ENCODE data around the gene DNM1.

DNM1 gene

DNA sequence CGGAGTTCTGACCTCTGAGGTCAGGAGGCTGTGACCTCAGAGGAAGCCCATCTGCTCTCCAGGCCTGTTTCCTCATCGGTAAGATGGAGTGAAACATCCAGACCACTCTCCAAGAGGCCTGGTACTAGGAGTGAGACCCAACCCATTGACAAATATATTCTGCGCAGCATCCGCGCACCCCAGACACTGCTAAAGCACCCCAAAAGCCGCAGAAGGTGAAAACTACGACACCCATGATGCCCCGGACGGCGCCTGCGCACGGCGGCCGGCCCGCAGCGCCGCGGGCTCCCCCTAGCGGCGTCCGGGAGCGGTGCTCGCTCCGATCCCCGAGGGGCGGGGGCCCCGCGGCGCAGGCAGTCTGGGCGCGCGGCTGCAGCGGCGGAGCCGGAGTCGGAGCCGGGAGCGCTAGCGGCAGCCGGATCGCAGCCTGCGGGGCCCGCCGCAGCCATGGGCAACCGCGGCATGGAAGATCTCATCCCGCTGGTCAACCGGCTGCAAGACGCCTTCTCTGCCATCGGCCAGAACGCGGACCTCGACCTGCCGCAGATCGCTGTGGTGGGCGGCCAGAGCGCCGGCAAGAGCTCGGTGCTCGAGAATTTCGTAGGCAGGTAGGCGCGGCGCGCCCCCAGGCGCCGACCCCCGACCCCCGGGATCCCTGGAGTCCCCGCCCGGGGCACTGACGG lies at the start of gene DNM1:
Gene DNM1, plus strand, starts transcription at position 356 of the 683 bp plus-strand sequence. Its CDS starts 92 bp downstream, at position 448.
- peak; percentile 67 to 75 for DNase-seq (ENCODE audit: low spot score in 2 of 2)
- 0 out of 2 replicates have a peak, but pooled peaks cover 2% of the 10 kb centered on the region for H3K36me3 ChIP-seq (replicated peaks)
- in situ Hi-C loops (cut with MboI; ENCODE audit: low sequenced_read_pairs) = no loop called here

GRCh38 chr9:128153947-128154695 lies 49.1 kb upstream of the DNM1 start:
- Histone ChIP-seq H3K9me3 (no peaks in the 10 kb centered on the region), H3K36me3 (replicated peaks) (no peaks in the 10 kb centered on the region), H3K4me3 (no peak overlapping the region), H3K4me1 (no peaks in the 10 kb centered on the region), H3K27me3 (ENCODE audit: low read depth) (no peaks in the 10 kb centered on the region)
- DNase-seq (ENCODE audit: low spot score in 2 of 2) = no peak
- in situ Hi-C loops (cut with MboI; ENCODE audit: low sequenced_read_pairs) = no loop called here

More for the DNA sequence above, at the start of gene DNM1:
- H3K27me3 ChIP-seq (ENCODE audit: low read depth) = no peaks in the 10 kb centered on the region
- H3K4me3 ChIP-seq = peak within 1 kb of the TSS; percentile 68
- H3K9me3 ChIP-seq = no peaks in the 10 kb centered on the region
- peaks cover 5% of the 10 kb centered on the region; the same call in 1 of the 2 replicates for H3K4me1 ChIP-seq

GRCh38 chr9:128155736-128156500 lies 47.3 kb upstream of the DNM1 start:
- Histone ChIP-seq H3K4me3 (no peak overlapping the region), H3K9me3 (no peaks in the 10 kb centered on the region), H3K4me1 (peaks cover 7% of the 10 kb centered on the region; the same call in 1 of the 2 replicates), H3K36me3 (replicated peaks) (no peaks in the 10 kb centered on the region; the same call in 1 of the 2 replicates), H3K27me3 (ENCODE audit: low read depth) (no peaks in the 10 kb centered on the region)
- in situ Hi-C loops (cut with MboI; ENCODE audit: low sequenced_read_pairs) = no loop called here
- DNase-seq (ENCODE audit: low spot score in 2 of 2) = no peak

GRCh38 chr9:128159522-128159783 lies 43.7 kb upstream of the DNM1 start:
- in situ Hi-C loops (cut with MboI; ENCODE audit: low sequenced_read_pairs) = no loop called here
- Histone ChIP-seq H3K4me3 (peak overlapping the region; percentile 94), H3K9me3 (no peaks in the 10 kb centered on the region), H3K27me3 (ENCODE audit: low read depth) (no peaks in the 10 kb centered on the region), H3K4me1 (peaks cover 11% of the 10 kb centered on the region; the same call in 1 of the 2 replicates), H3K36me3 (replicated peaks) (peaks cover 16% of the 10 kb centered on the region)
- DNase-seq (ENCODE audit: low spot score in 2 of 2) = peak; percentile 15 to 61

- DNase-seq (ENCODE audit: low spot score in 2 of 2) = peak; percentile 88 to 98
- H3K27me3 ChIP-seq (ENCODE audit: low read depth) = no peaks in the 10 kb centered on the region
- peaks cover 11% of the 10 kb centered on the region; the same call in 1 of the 2 replicates for H3K4me1 ChIP-seq
- in situ Hi-C loops (cut with MboI; ENCODE audit: low sequenced_read_pairs) = no loop called here
- H3K36me3 ChIP-seq (replicated peaks) = peaks cover 21% of the 10 kb centered on the region
- H3K9me3 ChIP-seq = no peaks in the 10 kb centered on the region
- peak within 1 kb of the TSS; percentile 94 for H3K4me3 ChIP-seq
Measured at GRCh38 chr9:128159784-128160602, 43.2 kb upstream of the DNM1 start, which contains the start of gene BBLN. TSS of gene BBLN (plus strand) at chr9:128160265. CDS start at chr9:128160408, 143 bp downstream.

DNA sequence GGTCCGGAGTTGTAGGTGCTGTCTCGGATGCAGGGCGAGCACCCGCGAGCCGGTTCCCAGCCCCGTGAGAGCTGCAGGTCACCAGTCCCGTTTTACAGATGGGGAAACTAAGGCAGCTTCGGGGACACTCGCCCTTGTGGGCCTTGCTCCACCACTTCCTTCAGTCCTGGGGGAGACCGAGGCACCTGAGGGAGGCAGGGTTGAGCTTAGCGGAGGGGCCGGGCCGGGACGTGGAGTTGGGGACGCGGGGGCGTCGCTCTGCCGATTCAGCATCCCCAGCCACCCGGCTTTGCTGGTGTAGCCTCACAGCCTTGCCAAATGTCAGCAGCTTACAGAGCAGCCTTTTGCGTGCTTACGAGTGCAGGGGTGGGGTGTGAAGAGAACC lies 42.6 kb upstream of the DNM1 start:
- peak in 1 of 2 experiments; percentile 49 for DNase-seq (ENCODE audit: low spot score in 2 of 2)
- in situ Hi-C loops (cut with MboI; ENCODE audit: low sequenced_read_pairs) = no loop called here
- H3K9me3 ChIP-seq = no peaks in the 10 kb centered on the region
- peaks cover 11% of the 10 kb centered on the region; the same call in 1 of the 2 replicates for H3K4me1 ChIP-seq
- H3K4me3 ChIP-seq = peak overlapping the region; percentile 94
- H3K36me3 ChIP-seq (replicated peaks) = peaks cover 21% of the 10 kb centered on the region
- no peaks in the 10 kb centered on the region for H3K27me3 ChIP-seq (ENCODE audit: low read depth)

DNA sequence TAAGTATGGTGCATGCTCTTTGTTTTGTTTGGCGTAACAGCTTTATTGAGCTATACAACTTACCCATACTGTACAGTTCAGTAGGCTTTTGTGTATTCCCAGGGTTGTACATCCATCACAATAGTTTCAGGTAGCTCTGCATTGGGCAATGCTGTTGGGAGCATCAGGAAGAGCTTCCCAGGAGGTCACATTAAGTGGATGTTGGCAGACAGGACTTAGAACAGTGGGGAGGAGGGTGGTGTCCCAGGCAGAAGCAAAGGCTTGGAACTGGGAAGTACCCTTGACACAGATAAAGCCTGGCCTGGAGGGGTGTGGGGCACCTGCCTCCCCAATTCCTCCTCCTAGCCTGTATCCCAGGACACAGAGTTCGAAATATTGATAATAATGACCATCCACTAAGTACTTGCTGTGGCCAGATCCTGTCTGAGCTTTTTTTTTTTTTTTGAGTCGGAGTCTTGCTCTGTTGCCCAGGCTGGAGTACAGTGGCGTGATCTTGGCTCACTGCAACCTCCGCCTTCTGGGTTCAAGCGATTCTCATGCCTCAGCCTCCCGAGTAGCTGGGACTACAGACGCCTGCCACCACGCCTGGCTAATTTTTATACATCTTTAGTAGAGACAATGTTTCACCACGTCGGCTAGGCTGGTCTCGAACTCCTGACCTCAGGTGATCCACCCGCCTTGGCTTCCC lies 41.8 kb upstream of the DNM1 start:
- no peak overlapping the region; the same call in 1 of the 2 replicates for H3K4me3 ChIP-seq
- in situ Hi-C loops (cut with MboI; ENCODE audit: low sequenced_read_pairs) = no loop called here
- peaks cover 11% of the 10 kb centered on the region; the same call in 1 of the 2 replicates for H3K4me1 ChIP-seq
- peak in 1 of 2 experiments; percentile 20 for DNase-seq (ENCODE audit: low spot score in 2 of 2)
- H3K9me3 ChIP-seq = no peaks in the 10 kb centered on the region
- peaks cover 25% of the 10 kb centered on the region for H3K36me3 ChIP-seq (replicated peaks)
- H3K27me3 ChIP-seq (ENCODE audit: low read depth) = no peaks in the 10 kb centered on the region

DNA sequence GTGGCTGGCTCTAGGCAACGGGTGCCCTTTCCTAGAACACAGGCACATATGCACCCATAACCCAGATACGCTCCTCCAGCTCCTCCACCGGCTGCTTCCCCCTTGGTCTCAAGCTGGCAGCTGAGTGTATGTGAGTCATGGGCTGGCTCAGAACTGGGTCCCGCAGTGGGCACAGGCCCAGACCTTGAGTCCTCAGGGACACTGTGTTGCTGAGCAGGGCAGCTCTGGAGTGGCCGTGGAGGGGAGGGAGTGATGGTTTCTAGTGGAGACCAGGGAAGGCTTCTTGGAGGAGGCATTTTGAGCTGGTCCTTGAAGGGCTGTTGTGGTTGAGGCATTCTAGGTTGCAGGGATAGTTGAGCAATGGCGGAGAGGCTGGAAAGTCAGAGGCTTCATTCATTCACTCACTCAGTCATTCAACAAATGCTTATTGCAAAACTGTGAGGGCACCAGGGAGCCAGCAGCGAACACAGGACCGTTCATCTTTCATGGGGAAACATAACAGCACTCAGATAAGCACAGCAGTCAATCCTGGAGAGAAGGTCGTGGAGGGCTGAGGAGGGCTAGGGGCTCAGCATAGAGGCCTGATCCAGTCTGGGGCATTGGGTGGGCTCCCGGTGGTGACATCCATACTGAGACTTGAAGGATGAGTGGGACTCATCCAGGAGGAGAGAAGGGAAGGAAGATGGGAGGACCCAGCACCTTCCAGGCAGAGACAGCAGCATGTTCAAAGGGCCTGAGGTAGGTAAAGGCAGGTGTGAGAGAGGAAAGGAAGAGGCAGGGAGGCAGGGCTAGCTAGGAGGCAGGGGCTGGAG lies 40.8 kb upstream of the DNM1 start:
- DNase-seq (ENCODE audit: low spot score in 2 of 2) = no peak
- peaks cover 36% of the 10 kb centered on the region for H3K36me3 ChIP-seq (replicated peaks)
- no peak overlapping the region for H3K4me3 ChIP-seq
- H3K4me1 ChIP-seq = peaks cover 11% of the 10 kb centered on the region; the same call in 1 of the 2 replicates
- in situ Hi-C loops (cut with MboI; ENCODE audit: low sequenced_read_pairs) = no loop called here
- no peaks in the 10 kb centered on the region for H3K27me3 ChIP-seq (ENCODE audit: low read depth)
- H3K9me3 ChIP-seq = no peaks in the 10 kb centered on the region

- peaks cover 42% of the 10 kb centered on the region for H3K36me3 ChIP-seq (replicated peaks)
- no peaks in the 10 kb centered on the region for H3K27me3 ChIP-seq (ENCODE audit: low read depth)
- peaks cover 11% of the 10 kb centered on the region; the same call in 1 of the 2 replicates for H3K4me1 ChIP-seq
- H3K4me3 ChIP-seq = no peak overlapping the region
- in situ Hi-C loops (cut with MboI; ENCODE audit: low sequenced_read_pairs) = no loop called here
- no peak for DNase-seq (ENCODE audit: low spot score in 2 of 2)
- no peaks in the 10 kb centered on the region for H3K9me3 ChIP-seq
Measured at GRCh38 chr9:128163027-128163515, 40.1 kb upstream of the DNM1 start.

- in situ Hi-C loops (cut with MboI; ENCODE audit: low sequenced_read_pairs) = no loop called here
- no peak for DNase-seq (ENCODE audit: low spot score in 2 of 2)
- Histone ChIP-seq H3K9me3 (no peaks in the 10 kb centered on the region), H3K27me3 (ENCODE audit: low read depth) (no peaks in the 10 kb centered on the region), H3K4me3 (no peak overlapping the region), H3K36me3 (replicated peaks) (peaks cover 47% of the 10 kb centered on the region), H3K4me1 (peaks cover 11% of the 10 kb centered on the region; the same call in 1 of the 2 replicates)
Measured at GRCh38 chr9:128163523-128164306, 39.5 kb upstream of the DNM1 start.

DNA sequence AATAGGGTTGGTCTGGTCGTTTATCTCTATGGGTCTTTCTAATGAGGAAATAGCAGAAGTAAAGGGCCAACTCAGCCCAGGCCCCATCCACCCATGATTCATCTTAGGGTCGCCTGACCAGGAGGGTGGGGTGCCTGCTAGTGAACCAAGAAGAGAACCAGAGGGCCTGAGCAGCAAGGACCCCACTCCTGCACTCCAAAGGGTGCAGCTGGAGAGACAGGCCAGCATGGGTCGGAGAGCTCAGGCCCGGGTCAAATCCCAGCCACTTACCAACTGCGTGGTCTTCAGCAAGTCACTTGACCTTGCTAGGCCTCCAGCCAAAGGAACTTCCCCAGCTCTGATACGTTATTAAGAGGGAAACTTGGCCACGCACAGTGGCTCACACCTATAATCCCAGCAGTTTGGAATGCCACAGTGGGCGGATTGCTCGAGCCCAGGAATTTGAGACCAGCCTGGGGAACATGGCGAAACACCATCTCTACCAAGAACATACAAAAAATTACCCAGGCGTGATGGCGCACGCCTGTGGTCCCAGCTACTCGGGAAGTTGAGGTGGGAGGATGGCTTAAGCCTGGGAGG lies 38.8 kb upstream of the DNM1 start:
- no peak overlapping the region for H3K4me3 ChIP-seq
- peaks cover 54% of the 10 kb centered on the region for H3K36me3 ChIP-seq (replicated peaks)
- H3K27me3 ChIP-seq (ENCODE audit: low read depth) = no peaks in the 10 kb centered on the region
- in situ Hi-C loops (cut with MboI; ENCODE audit: low sequenced_read_pairs) = no loop called here
- no peak for DNase-seq (ENCODE audit: low spot score in 2 of 2)
- no peaks in the 10 kb centered on the region for H3K9me3 ChIP-seq
- peaks cover 9% of the 10 kb centered on the region; the same call in 1 of the 2 replicates for H3K4me1 ChIP-seq

Data from HAP-1 (cell line).